Epithelial cell of proximal tubule (primary cell): ENCODE results near the gene HS3ST1. TPM values are rescaled to one million over a fixed set of nuclear protein-coding genes. Genes with fewer than 3 reads are reported as not detected.

Experiments used
- DNase-seq: peaks from one replicate; pipeline ENCODE4 v3.0.0-alpha.2; 2011; ENCODE audit warnings: low read depth
- H3K4me3 ChIP-seq: 2 replicates; pipeline ENCODE4 v1.5.1; 2011; ENCODE audit warnings: low read depth, mild to moderate bottlenecking, low read length
- total RNA-seq: library from RNA; depleted of rRNA; stranded (reverse); fragments of >200 nt; gene quantifications from 2 replicates; pipeline ENCODE4 v1.2.3, GENCODE V29; 2015
- TF ChIP-seq, protein P1 (sequence below): conservative IDR thresholded peaks from 2 replicates; pipeline ENCODE4 v1.5.1; 2012; ENCODE audit warnings: low read depth, mild to moderate bottlenecking, low read length

Gene HS3ST1
- total RNA-seq, 1 donor from 2014 or later, result 5.1 TPM

GRCh38 chr4:11469650-11470437, 41.1 kb upstream of the HS3ST1 start:
- no peak overlapping the region for H3K4me3 ChIP-seq
- TF ChIP-seq, protein P1, sequence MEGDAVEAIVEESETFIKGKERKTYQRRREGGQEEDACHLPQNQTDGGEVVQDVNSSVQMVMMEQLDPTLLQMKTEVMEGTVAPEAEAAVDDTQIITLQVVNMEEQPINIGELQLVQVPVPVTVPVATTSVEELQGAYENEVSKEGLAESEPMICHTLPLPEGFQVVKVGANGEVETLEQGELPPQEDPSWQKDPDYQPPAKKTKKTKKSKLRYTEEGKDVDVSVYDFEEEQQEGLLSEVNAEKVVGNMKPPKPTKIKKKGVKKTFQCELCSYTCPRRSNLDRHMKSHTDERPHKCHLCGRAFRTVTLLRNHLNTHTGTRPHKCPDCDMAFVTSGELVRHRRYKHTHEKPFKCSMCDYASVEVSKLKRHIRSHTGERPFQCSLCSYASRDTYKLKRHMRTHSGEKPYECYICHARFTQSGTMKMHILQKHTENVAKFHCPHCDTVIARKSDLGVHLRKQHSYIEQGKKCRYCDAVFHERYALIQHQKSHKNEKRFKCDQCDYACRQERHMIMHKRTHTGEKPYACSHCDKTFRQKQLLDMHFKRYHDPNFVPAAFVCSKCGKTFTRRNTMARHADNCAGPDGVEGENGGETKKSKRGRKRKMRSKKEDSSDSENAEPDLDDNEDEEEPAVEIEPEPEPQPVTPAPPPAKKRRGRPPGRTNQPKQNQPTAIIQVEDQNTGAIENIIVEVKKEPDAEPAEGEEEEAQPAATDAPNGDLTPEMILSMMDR, result no peak

DNA sequence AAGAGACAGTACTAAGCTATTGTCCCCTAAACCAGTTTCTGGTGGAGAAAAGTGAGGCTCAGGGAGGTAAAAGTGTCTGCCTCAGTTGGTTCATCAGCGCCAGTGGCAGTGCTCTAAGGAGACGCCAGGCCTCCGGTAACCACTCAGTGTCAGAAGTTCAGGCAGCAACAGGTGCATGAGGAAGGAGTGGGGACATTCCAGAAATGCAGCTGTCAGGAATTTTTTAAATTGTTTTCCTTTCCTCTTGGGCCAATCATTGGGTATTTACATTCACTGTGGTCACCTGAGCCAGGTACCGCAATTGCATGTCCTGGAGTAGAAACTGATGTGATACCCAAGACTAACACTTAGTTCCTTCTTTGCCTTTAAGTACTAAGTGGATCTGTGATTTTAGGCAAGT, 40.2 kb upstream of the HS3ST1 start:
- no peak overlapping the region for H3K4me3 ChIP-seq
- TF ChIP-seq, protein P1, result no peak
- no peak for DNase-seq

More at GRCh38 chr4:11469650-11470437, 41.1 kb upstream of the HS3ST1 start:
- DNase-seq, result no peak

DNA sequence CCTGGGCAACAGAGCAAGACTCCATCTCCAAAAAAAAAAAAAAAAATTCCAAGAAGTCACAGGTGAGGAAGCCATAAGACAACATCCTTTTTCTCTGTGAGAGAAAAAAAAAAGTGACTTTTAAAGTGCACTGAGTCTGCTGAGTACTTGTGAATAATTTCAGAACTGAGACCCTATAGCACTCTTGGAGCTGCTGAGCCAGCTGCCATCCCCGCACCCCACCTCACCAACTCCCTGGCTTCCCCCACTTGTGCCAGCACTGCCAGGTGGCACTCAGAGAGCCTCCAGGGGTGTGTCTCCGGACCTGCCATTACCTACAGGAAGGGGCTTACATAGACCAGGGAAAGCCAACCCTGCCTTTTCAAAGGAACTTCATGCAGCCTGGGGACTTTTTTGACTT, 39.2 kb upstream of the HS3ST1 start:
- H3K4me3 ChIP-seq, result no peak overlapping the region
- DNase-seq, result no peak
- TF ChIP-seq, protein P1, result no peak

GRCh38 chr4:11463707-11464106, 35.0 kb upstream of the HS3ST1 start:
- no peak for DNase-seq
- TF ChIP-seq, protein P1, result no peak
- H3K4me3 ChIP-seq, result no peak overlapping the region

DNA sequence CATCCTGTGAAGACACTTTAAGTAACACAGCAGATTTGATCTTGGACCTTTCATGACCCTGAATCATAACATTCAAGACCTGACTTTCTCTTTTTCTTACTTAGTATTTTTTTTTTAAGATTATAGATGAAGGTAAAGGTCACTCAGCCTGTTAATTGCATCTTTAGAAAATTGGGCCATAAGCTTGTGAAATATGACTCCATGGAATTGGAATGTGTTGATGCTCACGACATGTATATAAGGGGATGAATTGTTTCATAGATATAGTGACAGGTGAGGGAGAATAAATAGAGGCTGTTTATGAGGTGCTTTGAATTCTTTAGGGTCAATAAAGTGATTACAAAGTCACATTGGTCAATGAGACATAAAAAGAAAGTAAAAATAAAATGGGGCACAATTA, 27.7 kb upstream of the HS3ST1 start:
- H3K4me3 ChIP-seq, result no peak overlapping the region
- DNase-seq, result no peak
- TF ChIP-seq, protein P1, result no peak

DNA sequence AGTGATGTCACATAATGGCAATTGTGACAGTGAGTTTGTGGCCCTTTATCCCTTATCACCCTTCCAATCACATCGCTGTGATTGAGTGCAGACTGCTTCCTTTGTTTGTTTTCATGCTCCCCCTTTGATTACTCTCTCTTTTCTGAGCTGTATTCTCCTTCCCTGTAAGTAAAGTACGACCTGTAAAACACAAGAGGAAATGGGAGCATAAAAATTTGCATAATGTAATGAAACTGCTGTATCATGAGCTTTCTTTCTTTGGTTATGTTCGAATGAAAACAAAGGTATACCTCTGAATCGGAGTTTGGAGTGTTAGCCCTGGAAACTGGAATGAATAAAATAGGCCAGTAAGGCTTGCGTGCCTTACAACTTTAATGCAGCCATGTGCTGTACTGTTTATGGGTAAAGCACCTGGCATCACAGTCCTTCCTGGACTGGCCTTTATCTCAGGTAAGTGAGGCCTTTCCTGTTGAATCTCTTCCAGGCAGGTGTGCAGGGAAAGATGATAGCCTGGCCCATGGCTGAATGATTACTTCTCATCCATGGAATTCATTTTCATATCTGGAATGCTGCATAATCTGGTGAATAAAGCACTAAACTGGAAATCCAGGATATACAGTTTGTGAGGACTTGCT, 26.6 kb upstream of the HS3ST1 start:
- TF ChIP-seq, protein P1, result no peak
- no peak for DNase-seq
- H3K4me3 ChIP-seq, result no peak overlapping the region
